Superior temporal gyrus (tissue), 1 donor: ENCODE measurements around the gene MYO18A.
"Not testable (repeated sequence)": the region's sequence is repeated elsewhere in the genome, so short reads cannot be mapped to it uniquely, and the experiment has no call there.

Source experiments
- DNase-seq: peaks from one replicate; pipeline ENCODE4 v3.0.0-alpha.2; 2016; ENCODE audit errors: extremely low spot score

The MYO18A gene

GRCh38 chr17:29180034-29180787 is at the start of gene MYO18A:
MYO18A (minus strand) TSS chr17:29180398; CDS start chr17:29166940, 13,458 bp downstream.
- DNase-seq, result peak; percentile 85

GRCh38 chr17:29225396-29225795 is 45.2 kb upstream of the MYO18A start:
- DNase-seq, result no peak

- not testable (repeated sequence) for DNase-seq
These were observed 41.1 kb upstream of the MYO18A start for GRCh38 chr17:29221338-29221737.

- DNase-seq, result peak; percentile 97
These were observed 39.3 kb upstream of the MYO18A start for GRCh38 chr17:29219378-29220047.

GRCh38 chr17:29216856-29217255 is 36.7 kb upstream of the MYO18A start:
- no peak for DNase-seq

- DNase-seq, result no peak
These were observed 36.0 kb upstream of the MYO18A start for GRCh38 chr17:29216181-29216580.

GRCh38 chr17:29215717-29216116 is 35.5 kb upstream of the MYO18A start:
- no peak for DNase-seq

GRCh38 chr17:29215174-29215573 is 35.0 kb upstream of the MYO18A start:
- no peak for DNase-seq

GRCh38 chr17:29214215-29215146 is 34.3 kb upstream of the MYO18A start:
- no peak for DNase-seq

- DNase-seq, result peak; percentile 96
These were observed 32.5 kb upstream of the MYO18A start for GRCh38 chr17:29212681-29213121.

GRCh38 chr17:29212094-29212631 is 32.0 kb upstream of the MYO18A start:
- no peak for DNase-seq

- DNase-seq, result peak; percentile 49
These were observed 30.7 kb upstream of the MYO18A start for GRCh38 chr17:29210879-29211278.

- DNase-seq, result no peak
These were observed 28.9 kb upstream of the MYO18A start for GRCh38 chr17:29209073-29209472.

- no peak for DNase-seq
These were observed 27.8 kb upstream of the MYO18A start for GRCh38 chr17:29207975-29208374.

GRCh38 chr17:29205047-29205446 is 24.8 kb upstream of the MYO18A start:
- DNase-seq, result no peak

- DNase-seq, result not testable (repeated sequence)
These were observed 24.0 kb upstream of the MYO18A start for GRCh38 chr17:29204068-29204804.

- no peak for DNase-seq
These were observed 17.5 kb upstream of the MYO18A start for GRCh38 chr17:29197516-29198272.

- DNase-seq, result no peak
These were observed 16.7 kb upstream of the MYO18A start for GRCh38 chr17:29196769-29197515.

- DNase-seq, result no peak
These were observed 15.4 kb upstream of the MYO18A start for GRCh38 chr17:29195465-29196081.
